HUDEP-2 (cell line): ENCODE results near the gene DYTN.

ENCODE experiments used
- DNase-seq, 76 experiments: peaks; one replicate each; lab custom pipeline; 2025; ENCODE audit not compliant: unreplicated experiment in 76 of 76; lab: John Stamatoyannopoulos, UW

DYTN gene

GRCh38 chr2:206700156-206700555 lies 18.0 kb downstream of the DYTN start:
- no peak for DNase-seq

GRCh38 chr2:206698811-206699210 lies 19.4 kb downstream of the DYTN start:
- no peak for DNase-seq

GRCh38 chr2:206696910-206697309 lies 21.3 kb downstream of the DYTN start:
- DNase-seq = no peak

GRCh38 chr2:206693399-206694137 lies 24.6 kb downstream of the DYTN start:
- peak in 30 of 76 experiments; percentile 0 to 53 (median 26) for DNase-seq

GRCh38 chr2:206692971-206693370 lies 25.2 kb downstream of the DYTN start:
- DNase-seq = no peak

GRCh38 chr2:206688990-206689389 lies 29.2 kb downstream of the DYTN start:
- no peak for DNase-seq

GRCh38 chr2:206688453-206688852 lies 29.7 kb downstream of the DYTN start:
- no peak for DNase-seq

GRCh38 chr2:206683546-206683945 lies 34.6 kb downstream of the DYTN start:
- no peak for DNase-seq

- no peak for DNase-seq
Measured at GRCh38 chr2:206670531-206671319, 47.5 kb downstream of the DYTN start.

GRCh38 chr2:206665251-206665650 lies 52.9 kb downstream of the DYTN start:
- no peak for DNase-seq

GRCh38 chr2:206657087-206657486 lies 61.1 kb downstream of the DYTN start:
- DNase-seq = no peak

GRCh38 chr2:206647985-206648384 lies 70.2 kb downstream of the DYTN start:
- no peak for DNase-seq

GRCh38 chr2:206642075-206643025 lies 75.8 kb downstream of the DYTN start, which contains the start of gene FAM237A:
TSS of gene FAM237A (plus strand) at chr2:206642487. CDS start at chr2:206644237, 1,750 bp downstream.
- DNase-seq = peak in 33 of 76 experiments; percentile 0 to 37 (median 12)

GRCh38 chr2:206641226-206641625 lies 77.0 kb downstream of the DYTN start:
- no peak for DNase-seq

- no peak for DNase-seq
Measured at GRCh38 chr2:206639636-206640035, 78.6 kb downstream of the DYTN start.

GRCh38 chr2:206635015-206635414 lies 83.2 kb downstream of the DYTN start:
- no peak for DNase-seq

- DNase-seq = no peak
Measured at GRCh38 chr2:206631340-206631739, 86.9 kb downstream of the DYTN start.

- no peak for DNase-seq
Measured at GRCh38 chr2:206627632-206628031, 90.6 kb downstream of the DYTN start.

- DNase-seq = no peak
Measured at GRCh38 chr2:206626108-206626507, 92.1 kb downstream of the DYTN start.

GRCh38 chr2:206619011-206619410 lies 99.2 kb downstream of the DYTN start:
- DNase-seq = no peak

- DNase-seq = no peak
Measured at GRCh38 chr2:206616151-206616550, 102.0 kb downstream of the DYTN start.
